Calu3 (cell line): Measurements from ENCODE around the gene SLC16A5. TPM values are rescaled to one million over a fixed set of nuclear protein-coding genes. Genes with fewer than 3 reads are reported as not detected.
A peak's percentile ranks its signal among the peaks of the same experiment; 100 is the strongest.
"Not testable (repeated sequence)": the region's sequence is repeated elsewhere in the genome, so short reads cannot be mapped to it uniquely, and the experiment has no call there.

Source experiments
- BruUV-seq: library from RNA; stranded (reverse); fragments of 400-500 nt; replicated peaks from 2 replicates; lab custom pipeline; 2021; lab: Mats Ljungman, UMichigan
- CTCF ChIA-PET: fragments of 300-600 bp; sonication (Branson Sonifier 250); formaldehyde crosslinking; loops from one replicate; lab custom pipeline; 2022; ENCODE audit warnings: antibody characterized with exemption; lab: Charles Lee
- DNase-seq: peaks from one replicate; pipeline ENCODE4 v3.0.0; 2022
- H3K27ac Mint-ChIP-seq: one replicate; pipeline ENCODE4 v1.8.0; 2022; ENCODE audit warnings: mixed read lengths; ENCODE audit not compliant: unreplicated experiment
- H3K27me3 Mint-ChIP-seq: one replicate; pipeline ENCODE4 v1.8.0; 2022; ENCODE audit warnings: mixed read lengths; ENCODE audit not compliant: unreplicated experiment
- H3K36me3 Mint-ChIP-seq: one replicate; pipeline ENCODE4 v1.8.0; 2022; ENCODE audit warnings: mild to moderate bottlenecking, moderate library complexity, mixed read lengths; ENCODE audit not compliant: insufficient read depth, unreplicated experiment
- H3K4me1 Mint-ChIP-seq: one replicate; pipeline ENCODE4 v1.8.0; 2022; ENCODE audit warnings: mild to moderate bottlenecking, low read depth, mixed read lengths; ENCODE audit not compliant: unreplicated experiment
- H3K4me3 Mint-ChIP-seq: one replicate; pipeline ENCODE4 v1.8.0; 2022; ENCODE audit warnings: mild to moderate bottlenecking, low read depth, moderate library complexity, mixed read lengths; ENCODE audit not compliant: unreplicated experiment
- H3K9me3 Mint-ChIP-seq: one replicate; pipeline ENCODE4 v1.8.0; 2022; ENCODE audit warnings: low read depth, mixed read lengths; ENCODE audit not compliant: unreplicated experiment
- intact Hi-C: fragments of 100-400 bp; cut with micrococcal nuclease; formaldehyde crosslinking; loops from one replicate; pipeline ENCODE4 v1.10.0; 2022; ENCODE audit not compliant: unreplicated experiment
- total RNA-seq: library from RNA; stranded (reverse); gene quantifications from 2 replicates; pipeline ENCODE4 v1.2.3, GENCODE V29; 2022
- TF ChIP-seq, protein P1 (sequence below): fragments of 200-600 bp; IDR thresholded peaks from one replicate; pipeline ENCODE4 v1.8.0; 2022; ENCODE audit warnings: antibody characterized with exemption; ENCODE audit not compliant: unreplicated experiment

Gene SLC16A5
- total RNA-seq, 1 experiment from 2014 or later = 124 TPM

GRCh38 chr17:75044716-75045115 is 43.0 kb upstream of the SLC16A5 start:
- BruUV-seq = no TSS peak
- H3K4me1 Mint-ChIP-seq = peaks cover 24% of the 10 kb centered on the region

DNA sequence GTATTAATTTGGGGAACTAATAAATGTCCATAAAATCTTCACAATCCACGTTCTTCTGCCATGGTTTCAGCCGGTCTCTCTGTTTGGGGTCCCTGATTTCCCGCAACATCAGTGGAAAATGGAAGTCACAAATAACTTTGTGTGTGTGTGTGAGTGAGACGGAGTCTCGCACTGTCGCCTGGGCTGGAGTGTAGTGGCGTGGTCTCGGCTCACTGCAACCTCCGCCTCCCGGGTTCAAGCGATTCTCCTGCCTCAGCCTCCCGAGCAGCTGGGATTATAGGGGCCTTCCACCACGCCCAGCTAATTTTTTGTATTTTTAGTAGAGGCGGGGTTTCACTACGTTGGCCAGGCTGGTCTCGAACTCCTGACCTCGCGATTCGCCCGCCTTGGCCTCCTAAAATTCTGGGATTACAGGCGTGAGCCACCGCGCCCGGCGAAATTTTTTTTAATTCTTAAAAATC is 41.8 kb upstream of the SLC16A5 start:
- H3K9me3 Mint-ChIP-seq, intact Hi-C loops, H3K27me3 Mint-ChIP-seq, DNase-seq: not testable (repeated sequence)
- Mint-ChIP-seq H3K36me3 (peaks cover 58% of the 10 kb centered on the region), H3K4me1 (peaks cover 24% of the 10 kb centered on the region), H3K27ac (peak overlapping the region; percentile 83), H3K4me3 (peak overlapping the region; percentile 99)
- TSS peak; percentile 69 for BruUV-seq
- CTCF ChIA-PET = interaction anchor here (0.8 to 1.3 kb wide), 2 partner anchors 11 to 84 kb away, joined by 3 to 5 read pairs; no protein-coding TSS in a partner anchor

More at GRCh38 chr17:75044716-75045115, 43.0 kb upstream of the SLC16A5 start:
- no peak for DNase-seq
- Mint-ChIP-seq H3K27me3 (no peaks in the 10 kb centered on the region), H3K36me3 (peaks cover 61% of the 10 kb centered on the region), H3K27ac (no peak overlapping the region), H3K9me3 (no peaks in the 10 kb centered on the region), H3K4me3 (no peak overlapping the region)
- TF ChIP-seq, protein P1, sequence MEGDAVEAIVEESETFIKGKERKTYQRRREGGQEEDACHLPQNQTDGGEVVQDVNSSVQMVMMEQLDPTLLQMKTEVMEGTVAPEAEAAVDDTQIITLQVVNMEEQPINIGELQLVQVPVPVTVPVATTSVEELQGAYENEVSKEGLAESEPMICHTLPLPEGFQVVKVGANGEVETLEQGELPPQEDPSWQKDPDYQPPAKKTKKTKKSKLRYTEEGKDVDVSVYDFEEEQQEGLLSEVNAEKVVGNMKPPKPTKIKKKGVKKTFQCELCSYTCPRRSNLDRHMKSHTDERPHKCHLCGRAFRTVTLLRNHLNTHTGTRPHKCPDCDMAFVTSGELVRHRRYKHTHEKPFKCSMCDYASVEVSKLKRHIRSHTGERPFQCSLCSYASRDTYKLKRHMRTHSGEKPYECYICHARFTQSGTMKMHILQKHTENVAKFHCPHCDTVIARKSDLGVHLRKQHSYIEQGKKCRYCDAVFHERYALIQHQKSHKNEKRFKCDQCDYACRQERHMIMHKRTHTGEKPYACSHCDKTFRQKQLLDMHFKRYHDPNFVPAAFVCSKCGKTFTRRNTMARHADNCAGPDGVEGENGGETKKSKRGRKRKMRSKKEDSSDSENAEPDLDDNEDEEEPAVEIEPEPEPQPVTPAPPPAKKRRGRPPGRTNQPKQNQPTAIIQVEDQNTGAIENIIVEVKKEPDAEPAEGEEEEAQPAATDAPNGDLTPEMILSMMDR = no peak
- CTCF ChIA-PET = interaction anchor here (0.9 kb wide), 1 partner anchor 12 kb away, joined by 3 read pairs; no protein-coding TSS in a partner anchor
- intact Hi-C loops = no loop called here

DNA sequence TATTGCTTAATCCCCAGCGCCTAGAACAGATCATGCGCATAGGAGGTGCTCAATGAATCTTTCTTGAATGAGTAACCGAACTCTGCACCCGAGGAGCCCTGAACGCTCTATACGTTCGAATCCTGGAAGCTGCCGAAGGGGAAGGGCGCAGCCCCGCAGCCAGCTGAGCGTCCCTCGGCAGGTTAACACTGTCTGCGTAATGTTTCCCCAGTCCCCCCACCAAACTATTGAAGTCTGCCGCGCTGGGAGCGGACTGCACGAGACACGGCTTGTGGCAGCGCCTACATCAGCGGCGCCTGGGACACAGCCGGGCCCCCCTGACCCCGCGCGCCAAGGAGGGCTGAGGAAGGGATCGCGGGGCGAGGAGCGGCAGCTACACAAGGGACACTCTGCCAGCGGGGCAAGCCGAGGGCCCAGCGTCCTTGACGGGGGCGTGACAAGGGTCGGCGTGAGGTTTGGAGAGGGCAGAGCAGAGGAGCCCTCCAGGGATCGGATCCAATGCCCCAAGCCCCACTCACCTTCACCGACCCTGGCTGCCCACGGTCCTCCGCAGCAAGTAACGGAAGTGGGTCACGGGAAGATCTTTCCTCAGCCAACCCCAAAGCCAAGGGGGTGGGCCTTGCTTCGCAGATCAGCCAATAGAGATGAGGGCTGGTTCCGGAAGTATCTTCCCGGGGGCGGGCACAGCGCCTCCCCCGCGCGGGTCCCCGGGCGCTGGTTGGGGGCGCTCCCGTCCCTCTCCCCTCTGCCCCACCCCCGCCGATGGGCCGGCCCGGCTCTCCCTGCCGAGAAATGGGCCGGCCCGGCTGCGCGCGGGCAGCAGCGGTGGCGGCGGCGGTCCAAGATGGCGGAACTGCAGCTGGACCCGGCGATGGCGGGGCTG is 41.1 kb upstream of the SLC16A5 start, which contains the start of the genes ATP5PD and KCTD2:
ATP5PD (minus strand) TSS at position 563 of the 883 bp plus-strand sequence. CDS start 4,319 bp downstream, outside the sequence.
KCTD2 (plus strand) TSS at position 819 of the 883 bp plus-strand sequence; CDS start at position 845, 26 bp downstream.
- intact Hi-C loops = no loop called here
- TF ChIP-seq, protein P1 = no peak
- CTCF ChIA-PET = interaction anchor here (0.6 to 1.3 kb wide), 4 partner anchors 11 to 925 kb away, joined by 3 to 5 read pairs (median 4); partner anchors contain the start of gene USH1G
- H3K27ac Mint-ChIP-seq = peak within 1 kb of the TSS; percentile 83
- DNase-seq = peak; percentile 96
- H3K4me1 Mint-ChIP-seq = peaks cover 24% of the 10 kb centered on the region
- no peaks in the 10 kb centered on the region for H3K27me3 Mint-ChIP-seq
- H3K9me3 Mint-ChIP-seq = no peaks in the 10 kb centered on the region
- H3K4me3 Mint-ChIP-seq = peak within 1 kb of the TSS; percentile 99
- peaks cover 58% of the 10 kb centered on the region for H3K36me3 Mint-ChIP-seq
- no TSS peak for BruUV-seq

- Mint-ChIP-seq H3K27me3 (no peaks in the 10 kb centered on the region), H3K27ac (peak overlapping the region; percentile 61), H3K36me3 (peaks cover 59% of the 10 kb centered on the region), H3K4me3 (peak overlapping the region; percentile 99), H3K4me1 (peaks cover 24% of the 10 kb centered on the region), H3K9me3 (no peaks in the 10 kb centered on the region)
- TF ChIP-seq, protein P1 = no peak
- no TSS peak for BruUV-seq
- CTCF ChIA-PET = interaction anchor here (1.3 kb wide), 1 partner anchor 86 kb away, joined by 5 read pairs; no protein-coding TSS in a partner anchor
- intact Hi-C loops = no loop called here
- peak; percentile 24 for DNase-seq
Observed at GRCh38 chr17:75047398-75048098, 40.2 kb upstream of the SLC16A5 start.
